Measurements from ENCODE around the gene RBM10. TPM values are rescaled to one million over a fixed set of nuclear protein-coding genes. Genes with fewer than 3 reads are reported as not detected.

The RBM10 gene
- total and polyA plus RNA-seq, 2 experiments from 2014 or later, result 39.5 to 101 TPM

GRCh38 chrX:47162927-47163583 is 18.0 kb downstream of the RBM10 start:
- no peak overlapping the region for H3K4me3 ChIP-seq
- no peaks in the 10 kb centered on the region for H3K27me3 Mint-ChIP-seq (ENCODE audit: insufficient read depth, low read depth, poor library complexity)
- H3K27me3 ChIP-seq (ENCODE audit: insufficient read depth), result no peaks in the 10 kb centered on the region
- H3K27ac Mint-ChIP-seq, result no peak overlapping the region
- H3K9me2 ChIP-seq (ENCODE audit: insufficient read depth), result no peaks in the 10 kb centered on the region
- H2AFZ ChIP-seq, result no peak overlapping the region
- no peaks in the 10 kb centered on the region for H3K9me3 Mint-ChIP-seq
- no peak overlapping the region for H3K4me3 Mint-ChIP-seq
- H3K79me2 ChIP-seq (replicated peaks; ENCODE audit: insufficient read depth), result peaks cover 57% of the 10 kb centered on the region
- H4K20me1 ChIP-seq (replicated peaks; ENCODE audit: insufficient read depth), result no peaks in the 10 kb centered on the region
- H3K36me3 ChIP-seq (ENCODE audit: insufficient read depth), result no peaks in the 10 kb centered on the region
- DNase-seq (ENCODE audit: low spot score), result no peak
- H3K4me1 Mint-ChIP-seq, result no peaks in the 10 kb centered on the region
- TF ChIP-seq NANOG (IDR thresholded peaks at IDR 0.05; ENCODE audit: borderline replicate concordance) (no peak), EZH2 (IDR thresholded peaks at IDR 0.05; ENCODE audit: low read depth, unreplicated experiment) (no peak), CTCF (conservative IDR thresholded peaks at IDR 0.05; ENCODE audit: low read depth in 2 of 2) (no peak), EZH2phosphoT487 (IDR thresholded peaks at IDR 0.05; ENCODE audit: unreplicated experiment) (no peak), CREB1 (CRISPR knock-in tag; IDR thresholded peaks at IDR 0.05; ENCODE audit: low read depth) (no peak), ZNF114 (CRISPR knock-in tag; IDR thresholded peaks at IDR 0.05) (no peak), STAT1 (IDR thresholded peaks at IDR 0.05; ENCODE audit: unreplicated experiment) (no peak), POLR2AphosphoS5 (IDR thresholded peaks at IDR 0.05; ENCODE audit: low read depth) (no peak), ETS1 (IDR thresholded peaks at IDR 0.05) (no peak), JUNB (IDR thresholded peaks at IDR 0.05; ENCODE audit: unreplicated experiment) (no peak), ZNF462 (CRISPR knock-in tag; IDR thresholded peaks at IDR 0.05) (no peak), REST (IDR thresholded peaks at IDR 0.05; ENCODE audit: unreplicated experiment) (no peak)
- peaks cover 37% of the 10 kb centered on the region for H3K36me3 Mint-ChIP-seq (ENCODE audit: low read depth)
- H3K27ac ChIP-seq (ENCODE audit: low read depth), result no peak overlapping the region
- no peak for ATAC-seq
- no peaks in the 10 kb centered on the region for H3F3A ChIP-seq (replicated peaks; ENCODE audit: low read depth)
- no peaks in the 10 kb centered on the region for H3K4me1 ChIP-seq (ENCODE audit: insufficient read depth)
- H3K4me2 ChIP-seq, result no peak overlapping the region

Measured in GM23338 (cell line).